Stimulated activated CD4-positive, alpha-beta T cell treated with anti-CD3 and anti-CD28 coated beads, Interleukin-2, amount 100 ng/mL, for 24 hours (primary cell): ENCODE measurements around the gene DENND1A.
"Not testable (repeated sequence)": the region's sequence is repeated elsewhere in the genome, so short reads cannot be mapped to it uniquely, and the experiment has no call there.

Experiments
- DNase-seq, 2 donors: peaks; one replicate each; pipeline ENCODE4 v3.0.0-alpha.2; 2020

The DENND1A gene

DNA sequence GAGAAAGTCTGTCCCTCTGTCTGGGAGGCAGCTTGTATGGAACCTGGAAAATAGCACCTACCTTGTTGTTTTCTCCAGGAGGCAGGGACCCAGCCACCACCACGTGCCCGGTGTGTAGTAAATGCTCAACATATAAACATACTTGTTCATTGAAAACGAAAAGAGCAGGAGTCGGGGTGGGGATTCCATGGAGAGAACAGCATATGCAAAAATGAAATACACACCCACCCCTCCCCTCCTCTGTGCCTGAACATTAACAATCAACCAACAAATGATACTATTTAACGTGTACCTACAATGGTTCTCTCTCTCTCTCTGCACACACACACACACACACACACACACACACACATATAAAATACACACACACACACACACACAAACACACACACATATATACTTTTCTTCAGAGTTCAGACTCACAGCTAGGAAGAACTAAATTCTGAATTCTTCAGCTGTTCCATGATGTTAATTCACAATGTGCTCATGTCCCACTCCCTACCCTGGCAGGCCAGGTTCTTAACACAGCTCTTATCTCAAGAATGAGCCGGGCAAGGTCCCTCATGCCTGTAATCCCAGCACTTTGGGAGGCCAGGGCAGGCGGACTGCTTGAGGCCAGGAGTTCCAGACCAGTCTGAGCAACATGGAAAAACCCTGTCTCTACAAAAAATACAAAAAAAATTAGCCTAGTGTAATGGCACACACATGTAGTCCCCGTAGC lies 16.3 kb upstream of the DENND1A start:
- DNase-seq: no peak

DNA sequence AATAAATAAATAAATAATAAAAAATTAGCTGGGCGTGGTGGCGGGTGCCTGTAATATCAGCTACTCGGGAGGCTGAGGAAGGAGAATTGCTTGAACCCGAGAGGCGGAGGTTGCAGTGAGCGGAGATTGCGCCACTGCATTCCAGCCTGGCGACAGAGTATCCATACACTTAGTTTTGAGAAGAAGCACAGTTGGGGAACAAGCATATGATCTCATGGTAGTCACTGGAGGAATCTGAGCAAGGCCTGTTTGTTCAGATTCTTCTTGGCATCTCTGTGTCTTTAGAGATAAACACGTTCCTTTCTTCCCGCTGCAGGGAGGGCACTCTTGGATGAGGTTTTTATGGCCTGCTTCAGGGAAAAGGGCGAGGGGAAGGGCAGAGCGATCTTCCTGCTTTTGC lies 15.6 kb upstream of the DENND1A start:
- no peak for DNase-seq

GRCh38 chr9:123944464-123944863 lies 14.5 kb upstream of the DENND1A start:
- not testable (repeated sequence) for DNase-seq

- no peak for DNase-seq
Observed at GRCh38 chr9:123943671-123944070, 13.7 kb upstream of the DENND1A start.

DNA sequence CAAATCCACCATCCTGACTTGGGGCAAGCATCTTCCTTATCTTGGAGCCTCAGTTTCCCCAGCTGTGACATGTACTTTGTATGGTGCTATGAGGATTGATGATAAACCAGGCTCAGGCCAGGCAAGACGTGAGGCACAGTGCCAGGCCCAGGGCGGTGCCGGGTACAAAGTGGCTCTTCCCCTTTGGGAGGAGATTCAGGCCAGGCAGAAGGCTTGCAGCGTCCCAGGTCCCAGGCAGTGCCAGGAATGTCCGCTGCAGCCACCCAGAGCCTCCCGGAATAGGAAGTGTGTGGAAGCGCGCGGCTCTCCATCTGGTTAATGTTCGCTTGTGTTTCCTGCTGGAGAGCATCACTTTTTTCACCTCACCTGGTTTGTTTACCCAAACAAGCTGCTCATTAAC lies 12.6 kb upstream of the DENND1A start:
- DNase-seq: no peak

DNA sequence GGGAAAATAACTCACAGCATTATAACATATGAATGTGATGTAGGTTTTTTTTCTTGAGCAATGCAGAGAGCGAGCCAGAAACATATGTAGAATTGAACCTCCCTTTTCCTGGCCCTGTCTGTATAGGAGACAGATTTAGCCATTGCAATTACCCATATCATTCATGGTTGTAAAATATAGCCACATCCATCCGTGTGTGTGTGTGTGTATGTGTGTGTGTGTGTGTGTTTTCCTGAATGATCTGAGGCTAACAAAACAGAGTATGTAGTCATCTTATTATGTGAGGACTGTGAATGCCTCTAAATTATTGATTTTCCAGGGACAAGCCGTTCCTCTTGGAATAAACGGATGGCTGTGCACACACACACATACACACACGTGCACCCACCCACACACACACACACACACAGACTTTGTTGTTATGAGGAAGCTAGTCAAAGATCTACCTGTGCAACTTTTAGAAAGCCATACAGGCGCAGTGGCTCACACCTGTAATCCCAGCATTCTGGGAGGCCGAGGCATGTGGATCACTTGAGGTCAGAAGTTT lies 11.7 kb upstream of the DENND1A start:
- no peak for DNase-seq

GRCh38 chr9:123940721-123941523 lies 11.0 kb upstream of the DENND1A start:
- DNase-seq: no peak

- no peak for DNase-seq
Observed at GRCh38 chr9:123938401-123938800, 8.5 kb upstream of the DENND1A start.

- not testable (repeated sequence) for DNase-seq
Observed at GRCh38 chr9:123936575-123936974, 6.6 kb upstream of the DENND1A start.

- DNase-seq: no peak
Observed at GRCh38 chr9:123933440-123934212, 3.7 kb upstream of the DENND1A start.

DNA sequence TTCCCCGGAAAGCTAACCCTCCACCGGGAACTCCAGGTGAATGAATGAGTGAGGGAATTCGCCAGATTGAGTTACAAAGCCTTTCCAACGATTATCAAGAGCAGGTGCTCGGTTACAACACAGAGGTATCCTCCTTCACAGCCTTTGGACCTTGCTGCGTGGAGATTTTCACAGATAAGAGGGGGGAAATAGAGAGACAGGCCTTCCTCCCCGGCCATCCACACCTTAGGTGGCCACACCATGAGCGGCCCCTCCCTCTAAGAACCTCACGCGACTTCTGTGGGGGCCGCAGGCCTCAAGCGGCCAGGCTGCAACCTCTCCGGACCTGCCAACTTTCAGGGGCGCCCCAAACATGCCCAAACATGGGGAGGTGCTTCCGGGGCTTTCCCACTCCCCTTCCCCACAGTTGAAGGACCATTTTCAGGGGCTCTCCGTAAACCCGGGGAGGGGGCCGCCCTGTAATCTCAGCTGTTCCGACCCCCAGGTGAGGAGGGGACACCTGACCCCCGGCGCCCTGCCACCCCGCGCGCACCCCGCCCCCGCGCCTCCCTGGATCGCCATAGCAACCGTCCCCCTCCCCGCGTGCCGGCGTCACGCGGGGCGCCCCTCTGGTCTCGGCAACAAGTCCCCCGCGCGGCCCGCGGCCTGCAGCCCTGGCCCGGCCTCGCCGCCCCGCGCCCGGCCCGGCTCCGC lies 603 bp downstream of the DENND1A start:
- peak; percentile 41 to 42 for DNase-seq

DNA sequence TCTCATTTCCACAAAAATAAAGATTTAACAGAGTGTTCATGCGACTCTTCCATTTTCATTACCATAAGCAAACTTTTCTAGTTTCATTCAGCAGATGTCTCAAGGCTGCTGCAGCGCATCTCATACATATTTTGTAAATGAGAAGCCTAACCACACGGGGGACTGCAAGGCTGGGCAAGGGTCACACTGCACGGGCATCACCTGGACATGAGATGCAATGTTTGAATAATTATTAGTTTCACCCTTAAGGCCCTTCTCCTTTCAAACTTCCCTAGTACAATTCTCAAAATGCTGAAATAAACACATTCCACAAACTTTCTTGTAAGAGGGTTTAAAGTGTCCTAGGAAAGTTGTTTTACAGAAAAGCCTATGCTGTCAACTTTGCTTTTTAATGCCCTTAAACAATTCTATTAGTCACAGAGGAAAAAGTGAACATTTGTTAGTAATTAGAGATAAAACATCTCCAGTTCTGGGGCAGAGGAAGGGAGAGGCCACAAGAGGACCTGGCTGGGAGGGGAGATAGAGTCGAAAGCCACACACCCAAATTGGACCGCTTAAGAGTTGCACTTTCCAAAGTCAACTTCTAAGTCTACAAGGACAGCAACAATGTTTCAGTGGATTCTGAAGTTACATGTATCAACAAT lies 1.3 kb downstream of the DENND1A start:
- peak; percentile 19 to 20 for DNase-seq

GRCh38 chr9:123927625-123928532 lies 2.0 kb downstream of the DENND1A start:
- no peak for DNase-seq

GRCh38 chr9:123926941-123927340 lies 3.0 kb downstream of the DENND1A start:
- no peak for DNase-seq

- no peak for DNase-seq
Observed at GRCh38 chr9:123925819-123926218, 4.1 kb downstream of the DENND1A start.

DNA sequence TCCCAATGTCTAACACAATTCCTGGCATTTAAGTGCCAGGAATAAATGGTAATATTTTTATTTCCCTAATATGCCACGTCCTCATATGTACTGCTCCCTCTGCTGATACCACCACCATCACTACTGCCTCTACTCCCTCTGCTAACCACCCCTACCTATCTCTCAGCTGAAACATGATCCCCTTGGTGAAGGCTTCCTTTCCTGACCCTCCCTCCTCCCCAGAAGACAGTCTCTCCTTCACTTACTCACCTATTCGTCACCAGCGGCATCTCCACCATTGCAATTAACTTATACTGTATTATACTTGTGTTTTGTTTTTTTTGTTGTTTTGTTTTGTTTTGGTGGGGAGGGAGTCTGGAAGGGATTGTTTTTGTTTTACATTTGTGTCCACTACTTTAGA lies 4.8 kb downstream of the DENND1A start:
- DNase-seq: no peak

DNA sequence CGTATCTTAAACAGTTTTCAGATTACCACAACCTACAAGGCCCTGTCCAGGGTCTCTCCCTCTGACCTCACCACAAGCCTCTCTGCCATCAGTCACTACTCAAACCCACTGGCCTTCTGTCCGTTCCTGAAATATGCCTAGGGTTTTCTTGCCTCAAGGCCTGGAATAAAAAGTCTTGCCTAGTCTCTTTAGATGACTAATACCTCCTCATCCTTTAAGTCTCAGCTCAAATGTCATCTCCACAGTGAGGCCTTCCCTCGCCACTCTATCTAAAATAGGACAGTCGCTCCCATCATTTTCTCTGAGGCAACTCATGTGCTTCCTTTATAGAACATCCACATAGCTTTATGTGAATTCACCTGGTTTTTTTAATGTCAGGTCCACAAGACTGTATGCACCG lies 5.2 kb downstream of the DENND1A start:
- DNase-seq: no peak

- no peak for DNase-seq
Observed at GRCh38 chr9:123923884-123924283, 6.0 kb downstream of the DENND1A start.

DNA sequence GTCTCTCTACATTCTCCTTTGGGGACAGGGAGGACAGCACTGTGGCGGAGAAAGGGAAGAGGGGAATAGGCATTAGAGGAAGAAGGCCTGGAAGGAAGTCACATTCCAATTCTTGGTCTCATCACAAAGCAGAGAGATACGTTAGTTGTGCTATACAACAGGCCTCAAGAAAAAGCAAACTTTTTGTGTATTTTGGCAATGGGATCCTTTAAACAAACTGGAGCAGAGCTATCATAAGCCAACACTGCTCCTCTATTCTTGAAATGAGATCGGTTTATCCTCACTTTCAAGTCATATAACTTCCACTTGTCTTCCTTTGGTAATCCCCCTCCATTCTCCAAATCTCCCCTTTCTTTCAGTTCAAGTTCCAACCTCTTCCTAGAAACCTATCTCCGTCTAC lies 6.5 kb downstream of the DENND1A start:
- no peak for DNase-seq

DNA sequence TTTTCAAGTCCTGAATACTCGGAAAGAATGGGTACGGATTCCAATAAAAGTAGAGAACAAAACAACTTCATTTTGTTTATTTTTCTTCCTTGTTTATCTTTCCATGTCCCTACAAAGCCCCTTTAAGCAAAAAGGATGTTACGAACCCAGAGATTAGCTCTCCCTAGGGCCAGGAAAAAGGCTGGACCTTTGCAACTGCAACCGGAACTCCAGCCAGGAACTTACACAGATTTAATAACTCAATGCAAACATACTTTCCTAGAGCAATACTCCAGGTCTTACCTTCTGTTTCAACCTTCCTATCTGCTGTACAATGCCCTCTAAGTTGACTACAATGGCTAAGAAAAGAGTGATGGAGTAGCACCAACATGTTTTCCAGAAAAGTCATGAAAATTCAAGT lies 7.0 kb downstream of the DENND1A start:
- no peak for DNase-seq

DNA sequence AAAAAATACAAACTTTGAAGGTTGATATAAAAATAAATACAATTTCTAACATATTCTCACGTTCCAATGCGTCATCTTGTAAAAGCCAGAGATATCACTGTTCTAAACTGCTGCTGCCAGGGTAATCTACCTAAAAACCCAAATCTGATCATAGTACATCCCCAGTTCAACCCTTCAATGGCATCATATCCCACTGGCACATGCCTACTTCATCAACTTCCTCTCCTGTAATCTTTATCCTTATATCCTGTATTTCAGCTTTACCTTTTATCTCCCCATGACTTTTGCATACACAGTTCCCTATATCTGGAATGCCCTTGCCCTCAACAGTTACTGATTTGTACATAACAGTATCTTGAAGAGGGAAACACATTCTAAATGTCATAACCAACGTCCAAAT lies 7.5 kb downstream of the DENND1A start:
- DNase-seq: no peak
